Stimulated activated CD4-positive, alpha-beta T cell treated with anti-CD3 and anti-CD28 coated beads, TNF-alpha, amount 100 ng/mL, for 24 hours (primary cell): ENCODE measurements around the gene DDC.
"Not testable (repeated sequence)": the region's sequence is repeated elsewhere in the genome, so short reads cannot be mapped to it uniquely, and the experiment has no call there.

Experiments used
- DNase-seq, 3 experiments: peaks; one replicate each; pipeline ENCODE4 v3.0.0-alpha.2; 2020; ENCODE audit warnings: low read depth in 3 of 3

DDC gene

DNA sequence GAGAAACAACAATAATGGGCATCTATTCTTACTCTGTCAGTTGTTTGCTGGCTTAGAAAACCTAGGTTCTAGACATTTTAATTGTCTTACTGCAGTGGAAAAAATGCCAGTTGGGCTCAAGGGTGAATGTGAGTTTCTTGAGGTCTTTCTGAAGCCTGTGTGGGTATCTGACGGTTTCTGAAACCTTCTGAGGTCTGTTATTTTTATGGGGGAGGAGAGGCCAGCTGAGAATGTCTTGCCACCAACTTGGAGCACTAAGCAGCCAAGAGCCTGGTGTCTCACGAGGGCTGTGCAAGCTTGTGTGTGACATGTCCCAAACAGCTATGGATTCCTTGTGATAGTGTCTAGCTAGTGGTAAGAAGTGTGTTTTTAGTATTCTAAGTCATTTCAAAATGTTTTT, 24.2 kb upstream of the DDC start:
- DNase-seq = no peak

DNA sequence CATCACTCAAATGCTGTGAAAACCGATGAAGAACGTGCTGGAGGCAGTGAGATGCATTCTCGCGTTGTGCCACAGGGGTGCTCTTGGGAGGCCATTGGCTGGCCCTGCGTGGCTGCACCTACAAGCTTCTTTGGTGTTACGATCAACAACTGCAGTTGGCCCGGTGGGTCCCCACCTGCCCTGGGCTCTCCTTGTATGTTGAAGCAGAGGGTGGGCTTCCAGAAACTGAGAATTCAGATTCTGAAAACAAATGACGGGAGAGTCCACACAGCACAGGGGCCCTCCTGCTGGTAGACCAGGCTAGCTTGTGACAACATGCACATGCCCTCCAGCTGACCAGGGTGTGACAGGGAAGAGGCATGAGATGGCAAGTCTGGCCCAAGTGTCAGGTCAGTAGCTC, 23.7 kb upstream of the DDC start:
- no peak for DNase-seq

DNA sequence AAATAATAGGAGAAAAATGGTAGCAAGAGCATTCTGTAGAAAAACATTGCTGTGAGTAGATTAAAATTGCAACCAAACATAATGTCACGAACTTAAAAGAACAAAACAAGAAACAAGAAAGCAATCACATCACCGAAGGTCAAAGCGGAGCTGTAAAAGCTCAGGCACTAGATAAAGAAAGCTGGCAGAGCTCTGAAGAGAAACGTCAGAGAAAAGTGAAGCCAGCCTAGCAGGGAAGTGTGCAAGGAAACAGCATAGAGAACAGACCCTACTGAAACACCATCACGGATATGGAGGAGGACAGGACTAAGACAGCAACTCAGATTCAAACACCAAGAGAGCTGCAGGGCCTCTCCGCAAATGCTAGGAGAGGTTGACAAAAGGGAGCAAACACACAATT, 22.5 kb upstream of the DDC start:
- DNase-seq = no peak

DNA sequence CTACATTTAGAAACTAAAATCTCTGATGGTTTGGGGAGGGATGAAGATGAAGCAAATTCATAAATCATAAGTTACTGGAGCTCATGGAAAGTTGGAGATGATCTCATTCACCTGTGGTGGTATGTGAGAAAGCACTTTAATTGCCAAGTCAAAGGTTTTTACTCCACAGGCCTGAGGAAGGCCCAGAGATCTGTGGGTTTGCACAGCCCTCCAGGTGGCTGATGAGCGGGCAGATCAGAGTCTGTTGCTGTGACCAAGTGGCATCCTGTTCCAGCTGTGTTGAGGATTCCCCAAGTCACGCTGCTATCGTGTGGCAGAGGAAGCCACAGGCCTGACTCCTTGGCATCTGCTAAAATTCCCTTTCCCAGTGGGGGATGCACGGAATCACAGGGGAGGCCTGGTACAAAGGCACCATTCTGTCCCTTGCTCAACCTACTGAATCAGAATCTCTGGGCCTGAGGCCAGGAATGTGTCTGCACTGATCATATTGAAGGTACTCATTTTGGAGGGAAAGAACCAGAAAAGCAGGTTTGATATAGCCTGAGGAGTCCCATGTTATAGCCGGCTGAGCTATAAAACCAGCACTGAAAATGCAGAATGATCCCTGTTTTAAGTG, 19.7 kb upstream of the DDC start:
- no peak for DNase-seq

DNA sequence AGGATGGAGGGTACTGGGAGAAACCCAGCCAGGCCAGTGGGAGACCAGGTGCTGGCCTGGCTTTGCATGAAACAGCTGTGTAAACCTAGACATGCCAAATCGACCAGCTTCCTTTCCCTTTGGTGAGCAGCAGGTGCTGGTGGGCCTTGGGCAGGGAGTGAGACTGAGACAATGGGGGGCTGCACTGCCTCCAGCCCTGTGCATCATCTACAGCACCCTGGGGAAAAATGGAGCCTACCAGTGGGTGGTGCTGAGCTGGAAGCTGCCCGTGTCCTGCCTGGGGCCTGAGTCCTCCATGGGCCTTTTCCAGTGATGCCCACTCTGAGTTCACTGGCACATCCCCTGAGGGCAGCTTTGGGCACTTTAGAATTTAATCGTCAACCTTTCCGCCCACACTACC, 19.2 kb upstream of the DDC start:
- DNase-seq = no peak

DNA sequence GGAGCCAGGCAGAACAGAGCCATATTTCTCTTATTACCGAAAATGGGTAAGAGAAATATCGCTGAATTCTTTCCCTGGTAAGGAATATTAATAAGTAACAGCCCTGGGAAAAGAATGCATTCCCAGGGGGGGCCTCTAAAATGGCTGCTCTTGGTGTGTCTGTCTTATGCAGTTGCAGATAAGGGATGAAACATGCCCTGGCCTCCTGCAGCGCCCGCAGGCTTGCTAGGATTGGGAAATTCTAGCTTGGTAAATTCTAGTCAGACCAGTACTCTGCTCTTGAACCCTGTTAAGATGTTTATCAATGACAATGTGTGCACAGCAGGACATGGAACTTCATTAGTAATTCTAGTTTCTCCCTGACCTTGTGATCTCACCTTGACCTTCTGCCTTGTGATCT, 18.1 kb upstream of the DDC start:
- not testable (repeated sequence) for DNase-seq

DNA sequence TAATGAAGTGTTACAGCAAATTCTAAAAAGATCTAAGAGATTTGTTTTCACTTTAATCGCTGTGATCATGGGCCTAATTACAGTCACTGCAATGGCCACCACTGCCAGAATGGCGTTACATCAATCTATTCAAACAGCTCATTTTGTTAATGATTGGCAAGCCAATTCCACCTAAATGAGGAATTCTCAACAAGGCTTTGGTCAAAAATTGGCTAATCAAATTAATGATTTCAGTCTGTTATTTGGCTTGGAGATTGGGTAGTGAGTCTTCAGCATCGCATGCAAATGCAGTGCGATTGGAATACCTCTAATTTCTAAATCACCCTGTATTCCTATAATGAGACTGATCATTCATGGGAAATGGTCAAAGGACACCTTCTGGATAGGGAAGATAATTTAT, 17.1 kb upstream of the DDC start:
- DNase-seq = not testable (repeated sequence)

DNA sequence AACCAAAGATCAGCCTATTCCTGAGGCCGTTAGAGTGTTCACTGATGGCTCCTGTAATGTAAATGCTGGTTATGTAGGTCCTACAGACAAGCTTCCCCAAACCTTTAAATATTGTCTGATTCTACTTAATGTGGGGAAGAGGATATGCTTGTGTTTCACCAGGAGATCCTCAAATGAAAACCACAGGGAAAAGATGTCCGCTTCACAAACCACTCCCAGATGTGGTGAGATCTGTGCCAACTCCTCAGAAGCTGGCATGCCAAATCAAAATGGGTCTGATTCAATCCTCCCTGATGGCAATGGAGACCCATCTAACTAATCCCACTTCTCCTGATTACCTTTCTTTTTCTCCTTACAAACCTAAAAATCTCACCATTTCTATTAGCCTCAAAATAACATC, 15.5 kb upstream of the DDC start:
- not testable (repeated sequence) for DNase-seq

DNA sequence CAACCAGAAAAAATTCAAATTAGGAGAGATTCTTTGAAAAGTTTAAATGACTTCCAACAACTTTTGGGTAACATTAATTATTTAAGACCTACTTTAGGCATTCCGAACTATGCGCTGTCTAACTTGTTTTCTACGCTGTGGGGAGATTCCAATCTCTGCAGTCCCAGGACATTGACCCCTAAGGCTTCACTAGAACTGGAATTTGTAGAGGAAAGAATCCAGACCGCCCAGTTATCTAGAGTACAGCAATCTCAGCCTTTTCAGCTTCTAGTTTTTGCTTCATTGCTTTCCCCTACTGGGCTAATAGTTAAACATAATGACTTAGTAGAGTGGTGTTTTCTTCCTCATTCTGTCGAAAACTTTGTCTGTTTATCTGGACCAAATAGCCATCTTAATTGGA, 14.9 kb upstream of the DDC start:
- no peak for DNase-seq

DNA sequence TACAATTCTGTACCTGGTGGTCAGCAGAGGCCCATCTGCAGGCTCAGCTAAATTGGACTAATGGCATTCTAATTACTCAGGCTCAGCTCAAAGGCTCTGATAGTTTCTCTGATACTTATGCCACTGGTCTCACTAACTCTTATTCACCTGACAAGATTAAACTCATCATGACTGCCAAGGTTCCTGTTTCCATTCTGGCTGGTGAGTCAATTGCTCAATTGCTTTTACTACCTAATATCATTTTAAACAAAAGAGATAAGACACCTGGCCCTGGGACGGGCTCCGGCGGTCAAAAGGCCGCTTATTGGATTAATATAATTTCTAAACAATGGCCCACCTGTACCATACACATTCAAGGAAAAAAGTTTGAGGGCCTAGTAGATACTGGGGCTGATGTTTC, 12.9 kb upstream of the DDC start:
- DNase-seq = not testable (repeated sequence)

DNA sequence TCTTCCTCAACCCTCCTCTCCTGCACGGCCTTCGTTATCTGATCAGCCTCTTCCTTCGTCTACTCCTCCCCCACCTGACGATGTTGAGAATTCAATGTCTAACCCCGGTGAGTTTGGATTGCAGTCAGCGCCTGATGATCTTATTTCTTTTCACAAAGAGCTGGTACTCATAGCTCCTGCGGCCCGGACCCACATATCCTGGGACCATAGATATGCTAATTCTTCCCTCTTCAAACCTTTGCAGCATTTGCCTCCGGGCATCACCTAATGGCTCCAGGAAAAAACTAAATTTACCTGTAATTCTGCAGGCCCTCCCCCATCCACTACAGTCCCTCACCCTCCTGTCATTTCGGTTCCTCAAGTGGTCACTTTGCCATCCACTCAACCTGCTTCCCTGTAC, 12.4 kb upstream of the DDC start:
- DNase-seq = no peak

DNA sequence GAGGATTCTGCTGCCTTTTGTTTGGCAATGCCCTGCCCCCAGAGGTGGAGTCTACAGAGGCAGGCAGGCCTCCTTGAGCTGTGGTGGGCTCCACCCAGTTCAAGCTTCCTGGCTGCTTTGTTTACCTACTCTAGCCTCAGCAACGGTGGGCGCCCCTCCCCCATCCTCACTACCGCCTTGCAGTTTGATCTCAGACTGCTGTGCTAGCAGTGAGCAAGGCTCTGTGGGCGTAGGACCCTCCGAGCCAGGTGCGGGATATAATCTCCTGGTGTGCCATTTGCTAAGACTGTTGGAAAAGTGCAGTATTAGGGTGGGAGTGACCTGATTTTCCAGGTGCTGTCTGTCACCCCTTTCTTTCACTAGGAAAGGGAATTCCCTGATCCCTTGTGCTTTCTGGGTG, 11.2 kb upstream of the DDC start:
- DNase-seq = not testable (repeated sequence)

DNA sequence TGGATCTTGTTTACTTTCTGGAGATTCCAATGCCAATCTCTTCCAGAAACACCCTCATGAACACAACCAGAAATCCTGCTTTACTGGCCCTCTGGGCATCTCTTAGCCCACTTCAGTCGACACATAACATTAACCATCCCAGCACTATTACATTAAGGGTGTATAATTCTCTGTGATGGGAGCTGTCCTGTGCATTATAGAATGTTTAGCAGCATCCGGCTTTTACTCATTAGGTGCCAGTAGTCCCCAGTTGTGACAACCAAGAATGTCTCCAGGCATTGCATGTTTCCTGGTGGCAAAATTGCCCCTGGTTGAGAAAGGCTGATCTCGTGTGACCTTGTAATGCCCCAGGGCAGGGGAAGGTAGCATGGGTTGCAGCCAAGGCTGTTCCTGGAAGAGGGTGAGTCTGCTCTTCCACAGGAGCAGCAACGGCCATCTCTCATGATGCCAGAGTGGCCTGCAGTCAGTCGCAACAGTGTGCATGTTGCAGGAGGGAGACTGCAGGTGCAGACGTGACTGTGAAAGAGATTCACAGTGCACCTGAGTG, 2.6 kb upstream of the DDC start:
- no peak for DNase-seq

DNA sequence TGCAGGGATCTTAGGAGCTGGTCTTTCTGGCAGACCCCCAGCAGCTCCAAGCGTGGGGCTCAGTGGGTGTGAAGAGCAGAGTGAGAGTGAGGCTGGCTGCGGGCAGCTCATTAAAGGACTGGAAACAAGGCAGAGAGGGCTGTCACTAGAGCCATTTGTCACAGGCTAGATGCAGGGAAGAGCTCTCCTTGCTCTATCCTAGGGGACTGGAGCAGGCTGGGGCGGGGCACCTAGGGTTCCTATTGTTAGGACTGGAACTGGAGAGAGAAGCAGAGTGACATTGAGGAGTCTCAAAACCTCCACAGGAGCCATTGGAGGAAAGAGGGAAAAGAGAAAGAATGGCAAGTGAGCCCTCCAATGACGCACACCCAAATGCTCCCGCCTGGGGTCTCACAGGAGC, 772 bp upstream of the DDC start:
- DNase-seq = no peak

DNA sequence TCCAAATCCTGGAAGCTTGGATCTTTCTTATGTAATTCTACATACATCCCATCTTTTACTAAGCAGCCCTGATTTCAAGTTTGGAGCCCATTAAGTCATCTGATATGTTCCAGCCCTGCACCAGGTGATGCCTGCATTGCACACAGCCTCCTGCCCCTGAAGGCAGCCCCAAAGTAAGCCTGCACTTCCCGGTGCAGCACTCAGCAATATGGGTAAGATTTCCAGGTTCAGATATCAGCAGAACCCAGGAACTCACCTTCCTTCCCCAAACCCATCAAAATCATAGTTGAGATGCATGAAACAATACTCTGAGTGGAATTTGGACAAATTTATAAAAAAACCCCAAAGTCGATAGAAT, 333 bp upstream of the DDC start:
- no peak for DNase-seq

DNA sequence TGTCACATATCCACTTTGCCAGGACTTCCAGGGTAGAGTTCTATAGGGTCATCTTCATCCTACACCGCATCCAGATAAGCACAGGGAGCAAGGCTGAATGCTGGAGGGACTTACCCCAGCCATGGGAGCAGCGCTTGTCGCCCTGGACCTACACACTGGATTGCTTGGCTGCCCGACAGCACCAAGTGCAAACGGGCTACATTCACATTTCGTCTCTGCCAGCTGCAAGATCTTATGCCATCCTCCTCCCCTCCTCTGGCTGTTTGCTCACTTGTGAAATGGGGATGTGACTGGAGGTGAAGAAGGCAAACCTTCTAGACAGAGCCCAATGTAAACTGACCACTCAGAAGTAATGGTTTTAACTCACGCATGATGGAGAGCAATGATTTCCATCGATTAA, 1.0 kb downstream of the DDC start:
- DNase-seq = no peak

DNA sequence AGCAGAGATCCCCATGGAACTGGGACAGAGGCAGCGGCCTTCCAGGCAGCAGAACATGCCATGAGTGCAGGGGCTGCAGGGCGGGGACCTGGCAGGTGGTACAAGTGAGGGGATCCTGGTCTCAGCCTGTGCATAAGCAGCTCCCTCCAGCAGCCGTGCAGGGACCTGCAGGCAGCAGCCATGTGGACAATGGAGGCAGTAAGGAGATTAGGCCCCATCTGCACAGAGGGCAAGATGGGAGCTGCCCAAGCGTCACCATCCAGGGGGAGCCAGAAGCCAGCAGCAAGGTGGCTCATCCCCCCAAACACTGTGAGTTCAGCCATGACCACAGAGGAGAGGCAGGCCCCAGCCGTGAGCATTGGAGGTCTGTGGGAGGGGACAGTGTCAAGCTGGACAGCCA, 3.1 kb downstream of the DDC start:
- no peak for DNase-seq

DNA sequence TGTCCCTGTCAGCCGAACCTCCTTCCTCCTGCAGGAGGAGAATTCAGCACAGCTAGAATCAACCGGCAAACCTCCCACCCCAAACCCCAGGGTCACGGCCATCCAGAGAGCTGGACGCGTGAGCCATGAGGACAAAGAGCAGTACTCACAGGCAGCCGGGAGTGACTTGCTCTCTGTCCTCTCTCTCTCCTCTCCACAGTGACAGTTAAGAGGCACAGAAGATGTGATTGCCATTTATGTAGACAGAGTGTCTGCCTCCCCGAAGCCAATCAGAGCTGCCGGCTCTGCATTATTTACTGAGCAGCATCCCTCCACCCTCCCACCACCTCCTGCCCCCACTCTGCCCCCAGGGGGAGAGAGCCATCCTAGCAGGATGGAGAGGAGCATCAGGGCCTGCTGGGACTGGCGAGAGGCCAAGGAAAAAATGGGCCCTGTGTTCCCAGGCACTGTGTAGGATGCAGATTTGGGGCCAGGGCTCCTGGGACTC, 4.3 kb downstream of the DDC start:
- DNase-seq = no peak

DNA sequence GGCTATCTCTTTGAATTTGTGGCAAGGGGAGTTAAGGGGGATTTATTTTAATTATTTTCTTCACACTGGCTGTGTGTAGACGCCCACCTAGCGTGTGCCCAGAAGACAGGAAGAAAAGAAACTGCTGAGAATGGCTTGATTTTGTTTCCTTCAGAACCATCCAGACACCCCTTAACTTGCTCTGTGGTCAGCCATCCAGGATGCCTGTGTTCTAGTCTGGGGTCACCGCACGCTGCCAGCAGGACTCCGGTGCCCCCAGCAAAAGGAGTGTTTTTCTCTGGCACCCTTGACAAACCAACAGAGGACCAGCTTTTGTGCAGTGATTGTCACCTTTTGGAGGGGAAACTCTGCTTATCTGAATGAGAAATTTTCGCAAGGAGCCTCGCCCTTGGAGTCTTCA, 5.3 kb downstream of the DDC start:
- no peak for DNase-seq

DNA sequence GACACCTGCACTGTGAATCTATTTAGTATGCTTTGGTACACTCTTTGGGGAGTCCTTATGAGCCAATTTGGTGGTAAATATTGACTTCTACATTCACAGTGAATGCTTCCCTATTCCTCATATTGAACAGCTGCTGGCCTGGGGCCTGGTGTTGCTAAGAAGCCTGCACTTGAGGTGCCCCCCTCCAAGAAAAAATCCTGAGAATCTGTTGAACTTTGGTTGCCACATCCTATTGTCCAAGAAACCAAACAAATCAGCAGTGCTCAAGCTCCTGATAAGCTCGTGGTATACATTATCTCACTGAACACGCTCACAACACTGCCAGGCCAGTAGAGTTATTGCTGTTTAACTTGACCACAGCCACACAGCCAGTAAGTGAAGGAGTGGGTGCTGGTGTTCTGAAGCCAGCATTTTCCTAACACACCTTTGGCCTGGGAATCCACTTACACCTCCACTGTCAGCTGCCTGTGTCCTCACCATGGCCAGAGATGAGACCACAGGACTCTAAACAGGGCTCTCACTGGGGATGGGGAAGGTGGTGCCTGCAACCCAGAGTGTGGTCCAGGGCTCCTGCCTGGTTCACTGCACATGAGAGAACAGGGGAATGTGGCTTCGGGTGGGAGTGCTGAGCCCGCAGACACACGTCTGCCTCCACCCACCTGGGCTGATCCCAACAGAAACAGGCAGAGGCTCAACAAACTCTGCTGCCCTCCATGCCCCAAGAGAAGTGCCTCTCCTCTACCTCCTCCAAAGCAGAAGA, 6.7 kb downstream of the DDC start:
- DNase-seq = no peak

DNA sequence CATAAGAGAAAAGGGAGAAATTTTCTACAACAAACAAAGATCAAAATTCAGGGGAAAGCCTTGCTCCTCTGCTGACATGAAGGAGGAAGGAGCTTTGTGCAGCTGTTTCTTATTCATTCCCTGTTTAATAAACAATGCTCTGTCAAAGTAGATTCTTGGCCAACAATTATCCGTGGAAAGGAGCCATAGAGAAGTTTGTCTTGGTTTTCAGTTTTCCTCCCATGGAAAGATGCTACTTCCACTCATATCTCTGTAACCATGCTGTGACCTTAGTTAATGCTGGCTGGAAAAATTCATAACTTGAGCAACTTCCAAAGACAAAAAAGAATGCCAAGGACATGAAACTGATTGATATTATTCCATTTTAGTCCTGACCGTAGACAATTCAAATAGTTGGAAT, 8.1 kb downstream of the DDC start:
- DNase-seq = no peak

DNA sequence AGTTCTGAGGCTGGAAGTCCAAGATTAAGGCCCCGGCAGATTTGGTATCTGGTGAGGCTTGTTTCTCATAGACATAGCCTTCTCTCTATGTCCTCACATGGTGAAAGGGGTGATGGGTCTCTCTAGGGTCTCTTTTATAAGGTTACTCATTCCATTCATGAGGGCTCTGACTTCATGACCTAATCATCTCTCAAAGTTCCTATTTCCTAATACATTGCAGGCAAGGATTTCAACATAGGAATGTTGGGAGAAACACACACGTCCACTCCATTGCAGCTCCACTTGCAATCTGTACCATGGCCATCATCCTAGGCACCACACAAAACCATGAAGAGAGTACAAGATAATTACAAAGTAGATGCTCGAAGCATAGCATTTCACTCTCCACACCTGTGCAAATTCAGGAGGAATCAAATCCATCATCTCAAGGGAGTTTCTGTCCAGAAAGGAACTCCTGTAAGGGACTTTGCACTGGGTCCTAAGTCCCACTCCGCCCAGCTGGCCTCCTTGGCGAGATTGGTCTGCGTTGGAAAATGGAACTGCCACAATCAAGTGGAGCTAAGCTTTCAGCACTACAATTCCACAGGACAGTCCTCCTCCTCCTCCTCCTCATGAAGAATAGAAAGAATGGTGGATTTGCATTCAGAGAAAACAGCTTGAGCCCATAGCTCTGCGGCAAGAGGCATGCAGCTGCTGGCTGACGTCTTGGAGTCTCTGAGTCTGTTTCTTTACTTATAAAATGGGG, 8.8 kb downstream of the DDC start:
- no peak for DNase-seq
